Gastrocnemius medialis (tissue), 4 donors: ENCODE data around the gene LY6G6C. TPM values are rescaled to one million over a fixed set of nuclear protein-coding genes. Genes with fewer than 3 reads are reported as not detected.

Experiments
- ATAC-seq, 2 donors: fragments of 150-250 bp; one replicate each; pipeline ENCODE4 v1.9.1; 2016
- DNase-seq, 2 donors: peaks; one replicate each; pipeline ENCODE4 v3.0.0-alpha.2; 2019
- H3K27ac ChIP-seq, 4 donors: fragments of 200-600 bp; sonication (generic); 1 replicate in 1 of 4; 2 replicates in 3 of 4; pipeline ENCODE4 v1.5.1; 2016 to 2018; ENCODE audit warnings: mild to moderate bottlenecking in 2 of 4, moderate library complexity in 1 of 4
- H3K27me3 ChIP-seq, 3 donors: fragments of 200-600 bp; sonication (generic) in 2 of 3; 1 replicate in 1 of 3; 2 replicates in 2 of 3; pipeline versions ENCODE4 v1.5.1 to v1.6.0; 2016 to 2019; ENCODE audit warnings: mild to moderate bottlenecking in 1 of 3, moderate library complexity in 1 of 3
- H3K36me3 ChIP-seq, 2 donors: fragments of 200-600 bp; sonication (generic) in 1 of 2; one replicate each; pipeline ENCODE4 v1.5.1; 2017 to 2018
- H3K4me1 ChIP-seq, 2 donors: fragments of 200-600 bp; sonication (generic) in 1 of 2; one replicate each; pipeline ENCODE4 v1.5.1; 2016 to 2017; ENCODE audit warnings: mild to moderate bottlenecking in 2 of 2
- H3K4me3 ChIP-seq, 4 donors: fragments of 200-600 bp; sonication (generic) in 3 of 4; 1 replicate in 1 of 4; 2 replicates in 3 of 4; pipeline ENCODE4 v1.5.1; 2016 to 2019; ENCODE audit warnings: mild to moderate bottlenecking in 2 of 4
- H3K9me3 ChIP-seq, 3 donors: fragments of 200-600 bp; sonication (generic) in 2 of 3; 1 replicate in 1 of 3; 2 replicates in 2 of 3; pipeline ENCODE4 v1.5.1; 2016 to 2019
- CTCF ChIP-seq, 5 experiments: fragments of 450-650 bp in 3 of 5; fragments of 200-600 bp in 2 of 5; sonication (generic) in 2 of 5; IDR thresholded peaks in 4 of 5; conservative IDR thresholded peaks in 1 of 5; 1 replicate in 4 of 5; 2 replicates in 1 of 5; pipeline ENCODE4 v1.5.1; 2016 to 2019; ENCODE audit warnings: antibody characterized with exemption in 5 of 5, mild to moderate bottlenecking in 3 of 5, moderate library complexity in 3 of 5
- POLR2A ChIP-seq, 2 donors: fragments of 450-650 bp; IDR thresholded peaks; one replicate each; pipeline ENCODE4 v1.6.1; 2017; ENCODE audit warnings: antibody characterized with exemption in 2 of 2, mild to moderate bottlenecking in 2 of 2, moderate library complexity in 2 of 2
- in situ Hi-C, 4 donors: fragments of 200-750 bp; cut with MboI; loops; one replicate each; pipeline versions ENCODE4 v1.15.0 to v1.8.0; 2017; ENCODE audit warnings: low sequenced_read_pairs in 4 of 4
- intact Hi-C: fragments of 100-400 bp; cut with DNase I; formaldehyde crosslinking; loops from one replicate; pipeline ENCODE4 v1.15.1; 2023; ENCODE audit warnings: low total_unique reads
- total RNA-seq, 4 donors: library from RNA; depleted of rRNA; stranded (reverse); fragments of >200 nt; gene quantifications; one replicate each; pipeline versions ENCODE4 v1.1.0 to v1.2.3, GENCODE V29; 2016

Gene LY6G6C
- total RNA-seq, 4 donors from 2014 or later: not detected

- no peaks in the 10 kb centered on the region for H3K4me1 ChIP-seq
- in situ Hi-C loops: no loop called here
- H3K36me3 ChIP-seq: no peaks in the 10 kb centered on the region
- ATAC-seq (no peak), DNase-seq (no peak)
- H3K4me3 ChIP-seq: no peak overlapping the region
- no peak overlapping the region for H3K27ac ChIP-seq
- no peaks in the 10 kb centered on the region for H3K9me3 ChIP-seq
- H3K27me3 ChIP-seq: no peaks in the 10 kb centered on the region
- intact Hi-C loops: no loop called here
- TF ChIP-seq POLR2A (IDR thresholded peaks at IDR 0.05): no peak
- TF ChIP-seq CTCF (IDR thresholded peaks at IDR 0.05 in 4 of 5, conservative IDR thresholded peaks at IDR 0.05 in 1 of 5): no peak
These were observed 36.7 kb upstream of the LY6G6C start for GRCh38 chr6:31758281-31758680.

- no peaks in the 10 kb centered on the region for H3K4me1 ChIP-seq
- ATAC-seq (no peak), DNase-seq (no peak)
- intact Hi-C loops (no loop called here), in situ Hi-C loops (no loop called here)
- H3K27ac ChIP-seq: no peak overlapping the region
- H3K4me3 ChIP-seq: no peak overlapping the region
- no peaks in the 10 kb centered on the region for H3K36me3 ChIP-seq
- no peak for TF ChIP-seq CTCF (IDR thresholded peaks at IDR 0.05 in 4 of 5, conservative IDR thresholded peaks at IDR 0.05 in 1 of 5)
- TF ChIP-seq POLR2A (IDR thresholded peaks at IDR 0.05): no peak
- H3K27me3 ChIP-seq: no peaks in the 10 kb centered on the region
- H3K9me3 ChIP-seq: no peaks in the 10 kb centered on the region
These were observed 31.3 kb upstream of the LY6G6C start for GRCh38 chr6:31752739-31753319.

- ATAC-seq (no peak), DNase-seq (no peak)
- Histone ChIP-seq H3K4me3 (no peak overlapping the region), H3K36me3 (no peaks in the 10 kb centered on the region), H3K9me3 (no peaks in the 10 kb centered on the region), H3K4me1 (no peaks in the 10 kb centered on the region), H3K27ac (no peak overlapping the region), H3K27me3 (no peaks in the 10 kb centered on the region)
- in situ Hi-C loops: no loop called here
- intact Hi-C loops: no loop called here
- TF ChIP-seq POLR2A (IDR thresholded peaks at IDR 0.05) (no peak), CTCF (IDR thresholded peaks at IDR 0.05 in 4 of 5, conservative IDR thresholded peaks at IDR 0.05 in 1 of 5) (no peak)
These were observed 29.0 kb upstream of the LY6G6C start for GRCh38 chr6:31750411-31751022.

GRCh38 chr6:31749301-31750036 is 27.9 kb upstream of the LY6G6C start:
- Histone ChIP-seq H3K36me3 (no peaks in the 10 kb centered on the region), H3K27me3 (no peaks in the 10 kb centered on the region), H3K9me3 (no peaks in the 10 kb centered on the region), H3K4me1 (no peaks in the 10 kb centered on the region), H3K4me3 (no peak overlapping the region), H3K27ac (no peak overlapping the region)
- intact Hi-C loops: no loop called here
- TF ChIP-seq CTCF (IDR thresholded peaks at IDR 0.05 in 4 of 5, conservative IDR thresholded peaks at IDR 0.05 in 1 of 5): no peak
- TF ChIP-seq POLR2A (IDR thresholded peaks at IDR 0.05): no peak
- no peak for DNase-seq
- ATAC-seq: no peak
- in situ Hi-C loops: no loop called here
